ENCODE results near the gene DONSON. TPM values are rescaled to one million over a fixed set of nuclear protein-coding genes. Genes with fewer than 3 reads are reported as not detected.

DONSON gene
- total RNA-seq, 1 experiment from 2014 or later, result 43.3 TPM

DNA sequence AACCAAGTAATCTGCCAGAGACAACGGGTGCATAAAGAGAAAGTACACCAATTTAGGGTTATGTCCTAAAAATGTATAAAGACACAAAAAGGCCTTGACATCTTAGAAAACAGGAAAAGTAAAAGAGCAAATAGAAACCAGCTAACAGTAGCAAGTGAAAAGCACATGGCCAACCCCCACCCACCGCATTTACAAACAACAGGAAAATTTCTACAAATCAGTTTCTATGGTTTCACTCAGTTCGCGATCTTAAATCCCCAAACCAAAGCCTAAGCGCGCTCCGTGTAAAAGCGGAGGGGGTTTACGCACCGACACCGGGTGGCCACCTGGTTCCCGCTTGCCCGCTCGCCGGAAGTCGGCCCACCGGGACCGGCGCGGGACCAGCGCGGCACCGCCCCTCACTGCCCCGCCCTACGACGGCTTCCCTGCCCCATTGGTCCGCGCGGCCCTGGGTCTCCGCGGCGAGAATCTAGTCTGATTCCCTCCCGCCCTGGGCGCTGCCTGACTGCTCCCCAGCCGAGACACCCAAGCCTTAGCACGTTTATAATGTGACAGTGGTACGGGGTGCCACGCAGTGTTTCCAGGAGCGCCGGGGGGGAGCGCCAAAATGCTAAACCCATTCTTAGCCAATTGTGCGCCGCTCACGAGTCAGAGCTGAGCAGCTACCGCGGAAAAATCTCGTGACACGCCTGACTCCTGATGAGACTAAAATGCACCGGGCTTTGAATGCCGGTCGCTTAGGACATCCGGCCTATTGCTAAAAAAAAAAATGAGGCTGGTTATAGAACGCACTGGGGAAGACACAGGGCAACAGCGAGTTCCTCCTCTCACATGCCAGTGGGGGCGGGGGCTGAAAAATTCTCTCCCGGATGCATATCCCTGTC lies 46.5 kb downstream of the DONSON start, which contains the start of gene GART:
TSS of gene GART (minus strand) at position 362 of the 884 bp plus-strand sequence. CDS start 2,802 bp downstream, outside the sequence.
- peak; percentile 70 for DNase-seq (ENCODE audit: low read depth)

DNA sequence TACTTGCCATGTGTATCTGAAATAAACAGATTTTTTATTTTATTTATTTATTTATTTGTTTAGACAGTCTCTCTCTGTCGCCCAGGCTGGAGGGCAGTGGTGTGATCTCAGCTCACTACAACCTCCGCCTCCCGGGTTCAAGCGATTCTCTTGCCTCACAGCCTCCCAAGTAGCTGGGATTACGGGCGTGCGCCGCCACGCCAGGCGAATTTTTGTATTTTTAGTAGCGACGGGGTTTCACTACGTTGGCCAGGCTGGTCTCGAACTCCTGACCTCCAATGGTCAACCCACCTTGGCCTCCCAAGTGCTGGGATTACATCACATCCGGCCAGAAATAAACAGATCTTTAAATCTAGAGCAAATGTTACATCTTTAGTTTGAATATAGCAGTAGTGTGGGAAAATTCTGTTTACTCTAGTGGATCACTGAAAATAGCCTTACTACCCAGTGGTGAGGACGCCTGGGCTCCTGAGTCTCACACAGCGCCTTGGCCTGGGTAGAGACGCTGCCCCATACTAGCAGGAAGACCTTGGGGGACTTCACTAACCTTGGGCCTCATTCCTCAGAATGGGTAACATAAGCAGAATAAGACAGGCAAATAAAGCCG lies 47.3 kb downstream of the DONSON start:
- no peak for DNase-seq (ENCODE audit: low read depth)

DNA sequence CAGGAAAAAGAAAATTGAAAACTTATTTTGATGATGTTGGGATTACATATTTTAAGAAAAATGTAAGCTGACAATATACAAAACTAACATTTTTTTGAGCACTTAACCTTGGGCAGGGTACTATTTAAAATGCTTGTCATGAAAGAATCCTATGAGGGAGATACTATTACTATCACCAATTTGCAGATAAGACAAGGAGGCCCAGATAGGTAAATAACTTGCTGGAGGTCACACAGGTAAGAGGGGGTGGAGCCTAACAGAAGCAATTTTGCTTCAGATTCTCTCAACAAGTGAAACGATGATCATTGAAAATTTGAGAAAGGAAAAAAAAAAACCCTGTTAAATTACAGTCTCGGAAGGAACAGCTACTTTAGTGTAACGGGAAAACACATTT lies 47.8 kb downstream of the DONSON start:
- DNase-seq (ENCODE audit: low read depth), result no peak

GRCh38 chr21:33539616-33540015 lies 48.9 kb downstream of the DONSON start:
- DNase-seq (ENCODE audit: low read depth), result peak; percentile 29

GRCh38 chr21:33537212-33537611 lies 51.3 kb downstream of the DONSON start:
- DNase-seq (ENCODE audit: low read depth), result no peak

- DNase-seq (ENCODE audit: low read depth), result no peak
Measured at GRCh38 chr21:33531007-33531406, 57.5 kb downstream of the DONSON start.

Other genes with a start within 250 kb of the DONSON start
- 45.4 and 52.7 TPM in 2 replicates for gene IFNGR2, start 185.3 kb downstream of the DONSON start, total RNA-seq (2014; rRNA removed)
- gene TMEM50B, start 108.7 kb downstream of the DONSON start, total RNA-seq (2014; rRNA removed), result 28.6 and 37.0 TPM in 2 replicates
- 0.77 and 1.1 TPM in 2 replicates for gene DNAJC28, start 97.0 kb downstream of the DONSON start, total RNA-seq (2014; rRNA removed)
- 131 and 156 TPM in 2 replicates for gene GART, start 46.6 kb downstream of the DONSON start, total RNA-seq (2014; rRNA removed)
- gene SON, start 45.6 kb downstream of the DONSON start, total RNA-seq (2014; rRNA removed), result 80.3 and 217 TPM in 2 replicates
- gene CRYZL1, start 53.1 kb upstream of the DONSON start, total RNA-seq (2014; rRNA removed), result 17.7 and 18.3 TPM in 2 replicates
- gene ITSN1, start 53.8 kb upstream of the DONSON start, total RNA-seq (2014; rRNA removed), result 18.9 and 35.2 TPM in 2 replicates

Measured in LHCN-M2 (cell line).